Fibroblast of the conjunctiva (primary cell): ENCODE results near the gene PCOLCE2.

Experiments used
- DNase-seq: peaks from one replicate; pipeline ENCODE4 v3.0.0-alpha.2; 2010; ENCODE audit warnings: low read depth

The PCOLCE2 gene

GRCh38 chr3:142863930-142864920 lies 24.7 kb downstream of the PCOLCE2 start:
- no peak for DNase-seq

GRCh38 chr3:142863010-142863817 lies 25.7 kb downstream of the PCOLCE2 start:
- peak; percentile 38 for DNase-seq

GRCh38 chr3:142861926-142862325 lies 27.0 kb downstream of the PCOLCE2 start:
- no peak for DNase-seq

- no peak for DNase-seq
Observed at GRCh38 chr3:142858043-142858442, 30.8 kb downstream of the PCOLCE2 start.

GRCh38 chr3:142857056-142857455 lies 31.8 kb downstream of the PCOLCE2 start:
- no peak for DNase-seq

- no peak for DNase-seq
Observed at GRCh38 chr3:142853270-142854168, 35.4 kb downstream of the PCOLCE2 start.

GRCh38 chr3:142852009-142852408 lies 36.9 kb downstream of the PCOLCE2 start:
- DNase-seq: no peak

- peak; percentile 50 for DNase-seq
Observed at GRCh38 chr3:142850395-142851023, 38.4 kb downstream of the PCOLCE2 start.

- DNase-seq: no peak
Observed at GRCh38 chr3:142849148-142849547, 39.7 kb downstream of the PCOLCE2 start.

GRCh38 chr3:142846779-142847577 lies 41.9 kb downstream of the PCOLCE2 start:
- DNase-seq: no peak

GRCh38 chr3:142844339-142844977 lies 44.4 kb downstream of the PCOLCE2 start:
- peak; percentile 29 for DNase-seq

GRCh38 chr3:142839831-142840230 lies 49.1 kb downstream of the PCOLCE2 start:
- no peak for DNase-seq

- no peak for DNase-seq
Observed at GRCh38 chr3:142837526-142837925, 51.4 kb downstream of the PCOLCE2 start.

- peak; percentile 77 for DNase-seq
Observed at GRCh38 chr3:142828703-142829305, 60.1 kb downstream of the PCOLCE2 start.

- no peak for DNase-seq
Observed at GRCh38 chr3:142819179-142819578, 69.7 kb downstream of the PCOLCE2 start.

- DNase-seq: no peak
Observed at GRCh38 chr3:142818651-142819050, 70.2 kb downstream of the PCOLCE2 start.

- no peak for DNase-seq
Observed at GRCh38 chr3:142817897-142818296, 71.0 kb downstream of the PCOLCE2 start.

- no peak for DNase-seq
Observed at GRCh38 chr3:142817356-142817755, 71.5 kb downstream of the PCOLCE2 start.

- DNase-seq: no peak
Observed at GRCh38 chr3:142815803-142816202, 73.1 kb downstream of the PCOLCE2 start.
